ENCODE data around the gene DHODH.
A peak's percentile ranks its signal among the peaks of the same experiment; 100 is the strongest.
"Not testable (repeated sequence)": the region's sequence is repeated elsewhere in the genome, so short reads cannot be mapped to it uniquely, and the experiment has no call there.

The DHODH gene

DNA sequence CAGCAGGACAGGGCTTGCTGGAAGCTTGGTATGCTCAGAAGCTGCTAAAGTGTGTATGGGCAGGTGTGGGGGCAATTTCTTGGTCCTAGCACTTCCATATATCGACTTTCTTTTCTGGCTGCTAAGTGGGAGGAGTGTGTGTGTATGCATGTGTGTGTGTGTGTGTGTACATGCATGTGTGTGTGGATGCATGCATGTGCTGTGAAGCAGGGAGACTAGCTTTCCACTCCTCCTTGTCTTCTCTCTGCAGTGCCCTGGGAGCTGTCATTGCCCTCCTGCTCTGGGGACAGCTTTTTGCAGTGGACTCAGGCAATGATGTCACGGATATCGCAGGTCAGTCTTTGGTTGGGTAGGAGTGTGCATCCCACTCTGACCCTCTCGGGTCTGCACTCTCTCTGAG lies 47.4 kb downstream of the DHODH start:
- DNase-seq = no peak

DNA sequence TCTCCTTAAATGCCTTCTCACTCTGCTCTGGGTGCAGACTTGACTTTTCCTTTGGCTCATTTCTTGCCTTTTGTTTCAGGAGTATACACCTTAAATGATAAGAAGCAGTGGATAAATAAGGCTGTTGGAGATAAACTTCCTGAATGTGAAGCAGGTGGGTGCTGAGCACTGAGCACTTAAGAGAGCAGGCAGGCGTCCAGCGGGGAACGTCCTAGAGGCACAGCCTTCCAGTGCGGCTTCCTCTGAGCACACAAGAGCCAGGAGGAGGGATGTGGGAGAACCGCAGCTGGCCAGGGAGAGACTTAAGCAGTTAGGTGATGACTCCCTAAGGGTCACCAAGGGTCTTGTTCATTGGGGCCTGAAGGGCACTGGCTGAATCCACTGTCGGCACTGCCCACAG lies 48.8 kb downstream of the DHODH start:
- DNase-seq = not testable (repeated sequence)

DNA sequence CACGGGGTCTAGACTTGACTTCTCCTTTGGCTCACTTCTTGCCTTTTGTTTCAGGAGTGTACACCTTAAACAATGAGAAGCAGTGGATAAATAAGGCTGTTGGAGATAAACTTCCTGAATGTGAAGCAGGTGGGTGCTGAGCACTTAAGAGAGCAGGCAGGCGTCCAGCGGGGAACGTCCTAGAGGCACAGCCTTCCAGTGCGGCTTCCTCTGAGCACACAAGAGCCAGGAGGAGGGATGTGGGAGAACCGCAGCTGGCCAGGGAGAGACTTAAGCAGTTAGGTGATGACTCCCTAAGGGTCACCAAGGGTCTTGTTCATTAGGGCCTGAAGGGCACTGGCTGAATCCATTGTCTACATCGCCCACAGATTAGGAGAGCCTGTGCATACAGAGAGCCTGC lies 50.5 kb downstream of the DHODH start:
- DNase-seq = not testable (repeated sequence)

DNA sequence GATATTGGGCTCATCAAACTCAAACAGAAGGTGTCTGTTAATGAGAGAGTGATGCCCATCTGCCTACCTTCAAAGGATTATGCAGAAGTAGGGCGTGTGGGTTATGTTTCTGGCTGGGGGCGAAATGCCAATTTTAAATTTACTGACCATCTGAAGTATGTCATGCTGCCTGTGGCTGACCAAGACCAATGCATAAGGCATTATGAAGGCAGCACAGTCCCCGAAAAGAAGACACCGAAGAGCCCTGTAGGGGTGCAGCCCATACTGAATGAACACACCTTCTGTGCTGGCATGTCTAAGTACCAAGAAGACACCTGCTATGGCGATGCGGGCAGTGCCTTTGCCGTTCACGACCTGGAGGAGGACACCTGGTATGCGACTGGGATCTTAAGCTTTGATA lies 51.9 kb downstream of the DHODH start:
- no peak for DNase-seq

DNA sequence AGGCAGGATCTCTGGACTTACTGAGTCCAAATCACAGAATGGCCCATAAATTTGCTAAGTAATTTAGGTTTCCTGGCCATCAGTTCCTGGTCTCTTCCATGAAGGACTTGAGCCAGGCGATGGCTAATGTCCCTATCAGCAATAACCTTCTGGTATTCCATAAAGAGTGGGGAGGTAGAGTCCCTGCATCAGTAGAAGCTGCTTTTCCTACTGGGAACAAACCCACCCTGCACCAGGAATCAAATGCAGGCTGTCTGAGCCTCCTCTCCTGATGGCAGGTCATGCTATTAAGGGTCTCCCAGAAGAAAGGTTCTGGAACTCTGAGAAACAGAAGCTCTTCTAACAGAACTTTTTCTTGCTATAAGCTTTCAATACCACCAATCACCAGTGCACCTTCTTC lies 53.0 kb downstream of the DHODH start:
- no peak for DNase-seq

DNA sequence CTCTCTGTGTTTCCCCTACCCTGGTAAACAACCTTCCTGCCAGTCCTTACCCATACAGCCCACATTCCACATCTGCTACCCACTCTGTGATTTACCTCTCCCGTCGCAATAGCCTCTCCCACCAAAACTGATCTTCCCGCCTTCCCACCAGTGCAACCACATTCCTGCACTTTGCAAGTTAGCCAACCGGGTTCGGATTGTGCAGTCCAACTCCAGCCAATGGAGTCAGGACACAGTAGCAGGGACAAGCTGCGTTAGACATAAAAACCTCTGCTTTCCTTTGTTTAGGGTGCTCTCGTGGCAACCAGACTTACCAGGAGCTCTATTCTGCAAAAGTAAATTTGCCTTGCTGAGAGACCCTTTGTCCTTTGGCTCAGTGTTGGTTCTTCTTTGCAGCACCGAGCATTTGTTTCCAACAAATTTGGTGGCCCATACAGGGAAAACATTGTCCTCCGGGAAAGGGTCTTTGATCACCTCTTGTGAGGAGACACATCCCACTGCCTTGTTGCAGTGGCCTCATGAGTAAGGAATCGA lies 55.9 kb downstream of the DHODH start:
- no peak for DNase-seq

DNA sequence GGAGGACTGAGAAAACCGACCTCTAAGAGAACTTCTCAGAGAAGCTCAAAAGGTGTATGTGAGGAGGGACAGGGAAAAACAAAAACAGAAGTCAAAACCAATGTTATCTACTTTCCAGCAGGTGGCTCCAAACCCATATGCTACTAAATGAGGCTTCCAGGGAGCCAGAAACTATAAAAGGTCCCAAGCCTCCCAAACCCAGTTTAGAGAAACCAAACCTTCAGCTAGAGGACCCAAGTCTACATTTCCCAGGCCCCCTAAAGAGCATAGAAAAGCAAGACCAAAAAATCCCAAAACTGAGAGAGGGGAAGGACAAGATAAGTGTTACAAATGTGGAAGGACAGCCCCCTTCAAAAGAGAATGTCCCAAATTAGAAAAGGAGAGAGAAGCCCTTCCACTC lies 58.2 kb downstream of the DHODH start:
- peak; percentile 34 for DNase-seq

DNA sequence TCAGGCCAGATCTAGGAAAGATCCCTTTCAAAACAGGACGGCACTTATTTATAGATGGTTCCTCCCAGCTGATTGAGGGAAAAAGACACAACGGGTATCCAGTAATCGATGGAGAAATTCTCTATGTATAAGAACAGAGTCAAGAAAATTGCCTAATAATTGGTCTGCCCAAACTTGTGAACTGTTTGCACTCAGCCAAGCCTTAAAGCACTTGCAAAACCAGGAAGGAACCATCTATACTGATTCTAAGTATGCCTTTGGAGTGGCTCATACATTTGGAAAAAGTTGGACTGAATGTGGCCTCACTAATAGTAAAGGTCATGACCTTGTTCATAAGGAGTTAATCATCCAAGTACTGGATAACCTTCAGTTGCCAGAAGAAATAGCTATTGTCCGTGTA lies 60.4 kb downstream of the DHODH start:
- no peak for DNase-seq

DNA sequence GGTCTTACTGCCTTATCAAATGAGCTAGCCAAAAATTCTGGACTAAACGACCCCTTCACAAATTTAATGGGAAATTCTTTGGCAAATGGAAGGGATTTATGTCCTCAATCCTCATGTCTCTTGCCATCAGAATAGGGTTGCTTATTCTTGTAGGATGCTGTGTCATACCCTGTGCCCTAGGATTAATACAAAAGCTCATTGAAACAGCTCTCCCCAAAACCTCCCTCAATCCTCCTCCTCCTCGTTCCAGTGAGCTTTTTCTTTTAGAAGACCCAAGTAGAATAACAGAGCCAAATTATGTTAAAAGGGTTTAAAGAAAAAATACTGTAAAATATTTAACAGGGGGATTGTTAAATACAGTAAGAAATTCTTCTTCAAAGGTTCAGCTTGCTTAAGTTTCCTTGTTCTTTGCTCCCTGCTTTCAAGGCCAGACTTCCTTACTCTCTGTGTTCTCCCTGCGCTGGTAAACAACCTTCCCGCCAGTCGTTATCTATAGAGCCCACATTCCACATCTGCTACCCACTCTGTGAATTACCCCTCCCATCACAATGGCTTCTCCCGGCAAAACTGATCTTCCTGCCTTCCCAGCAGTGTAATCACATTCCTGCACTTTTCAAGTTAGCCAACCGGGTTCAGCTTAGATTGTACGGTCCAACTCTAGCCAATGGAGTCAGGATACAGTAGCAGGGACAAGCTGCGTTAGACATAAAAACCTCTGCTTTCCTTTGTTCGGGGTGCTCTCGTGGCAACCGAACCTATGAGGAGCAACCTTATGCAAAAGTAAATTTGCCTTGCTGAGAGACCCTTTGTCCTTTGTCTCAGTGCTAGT lies 64.2 kb downstream of the DHODH start:
- peak; percentile 7 for DNase-seq

DNA sequence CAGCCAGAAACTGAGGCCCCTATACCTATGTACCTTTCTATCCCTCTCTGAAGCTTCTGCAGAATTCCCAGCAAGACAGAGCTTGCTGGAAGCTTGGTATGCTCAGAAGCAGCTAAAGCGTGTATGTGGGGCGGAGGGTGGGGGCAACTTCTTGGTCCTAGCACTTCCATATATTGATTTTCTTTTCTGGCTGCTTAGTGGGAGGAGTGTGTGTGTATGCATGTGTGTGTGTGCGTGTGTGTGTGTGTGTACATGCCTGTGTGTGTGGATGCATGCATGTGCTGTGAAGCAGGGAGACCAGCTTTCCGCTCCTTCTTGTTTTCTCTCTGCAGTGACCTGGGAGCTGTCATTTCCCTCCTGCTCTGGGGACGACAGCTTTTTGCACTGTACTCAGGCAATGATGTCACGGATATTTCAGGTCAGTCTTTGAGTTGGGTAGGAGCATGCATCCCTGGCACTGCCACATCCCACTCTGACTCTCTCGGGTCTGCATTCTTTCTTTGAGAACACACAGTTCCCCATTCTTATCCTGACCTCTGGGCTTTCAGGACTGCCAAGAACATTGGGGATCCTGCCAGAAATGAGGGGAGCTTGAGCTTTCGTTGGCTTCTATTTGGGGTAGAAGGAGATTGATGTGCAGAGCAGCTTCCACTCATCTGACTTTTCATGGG lies 65.2 kb downstream of the DHODH start:
- no peak for DNase-seq

DNA sequence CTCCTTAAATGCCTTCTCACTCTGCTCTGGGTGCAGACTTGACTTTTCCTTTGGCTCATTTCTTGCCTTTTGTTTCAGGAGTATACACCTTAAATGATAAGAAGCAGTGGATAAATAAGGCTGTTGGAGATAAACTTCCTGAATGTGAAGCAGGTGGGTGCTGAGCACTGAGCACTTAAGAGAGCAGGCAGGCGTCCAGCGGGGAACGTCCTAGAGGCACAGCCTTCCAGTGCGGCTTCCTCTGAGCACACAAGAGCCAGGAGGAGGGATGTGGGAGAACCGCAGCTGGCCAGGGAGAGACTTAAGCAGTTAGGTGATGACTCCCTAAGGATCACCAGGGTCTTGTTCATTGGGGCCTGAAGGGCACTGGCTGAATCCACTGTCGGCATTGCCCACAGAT lies 66.5 kb downstream of the DHODH start:
- not testable (repeated sequence) for DNase-seq
